Panc1 (cell line): ENCODE data around the gene CAMK2A.

Source experiments
- CTCF ChIP-seq: fragments of 450-650 bp; IDR thresholded peaks from 2 replicates; pipeline ENCODE4 v1.5.1; 2017; ENCODE audit warnings: mild to moderate bottlenecking
- POLR2AphosphoS5 ChIP-seq: IDR thresholded peaks from 2 replicates; pipeline ENCODE4 v1.6.1; 2012; ENCODE audit warnings: mild to moderate bottlenecking, low read depth, low read length, moderate library complexity
- REST ChIP-seq, 2 experiments: IDR thresholded peaks; 2 replicates each; pipeline ENCODE4 v1.6.1; 2011 to 2012; ENCODE audit warnings: low read depth in 2 of 2, control low read depth in 1 of 2, low read length in 1 of 2, mild to moderate bottlenecking in 1 of 2, moderate library complexity in 1 of 2; ENCODE audit not compliant: insufficient read depth in 1 of 2
- SIN3A ChIP-seq: IDR thresholded peaks from 2 replicates; pipeline ENCODE4 v1.6.1; 2012; ENCODE audit warnings: low read depth, mild to moderate bottlenecking, low read length, moderate library complexity, borderline replicate concordance; ENCODE audit not compliant: insufficient read depth

DNA sequence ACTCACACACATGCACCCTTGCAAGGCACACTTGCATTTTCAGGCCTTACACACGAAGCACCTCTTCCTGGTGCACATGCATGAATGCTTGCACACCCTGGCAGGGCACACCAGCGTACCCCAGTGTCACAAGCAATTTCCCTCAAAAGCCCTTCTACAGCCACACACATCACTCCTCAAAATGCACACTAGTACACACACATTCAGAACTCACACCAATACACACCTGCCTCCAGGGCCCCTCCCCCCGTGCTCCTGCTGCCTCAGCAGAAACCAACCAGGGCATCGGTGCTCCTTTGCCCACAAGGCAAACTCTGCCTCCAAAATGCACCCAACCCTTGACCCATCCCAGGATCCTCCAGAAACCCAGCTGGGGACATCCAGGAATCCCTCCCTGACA, 1.2 kb downstream of the CAMK2A start:
- TF ChIP-seq SIN3A (no peak), CTCF (no peak), POLR2AphosphoS5 (no peak), REST (IDR thresholded peaks at IDR 0.05; ENCODE audit: insufficient read depth in 1 of 2, low read depth in 2 of 2, low read length in 1 of 2) (no peak)
